Aorta (tissue), 5 donors: Measurements from ENCODE around the gene PSMG1. TPM values are rescaled to one million over a fixed set of nuclear protein-coding genes. Genes with fewer than 3 reads are reported as not detected.
"Not testable (repeated sequence)": the region's sequence is repeated elsewhere in the genome, so short reads cannot be mapped to it uniquely, and the experiment has no call there.

Experiments used
- ATAC-seq: fragments of 200-7000 bp; cut with Tn5 transposase; one replicate; pipeline ENCODE4 v1.9.1; 2022; ENCODE audit warnings: moderate library complexity; ENCODE audit not compliant: low FRiP score
- DNase-seq, 2 donors: peaks; one replicate each; pipeline ENCODE4 v3.0.0-alpha.2; 2020
- H3K27ac ChIP-seq, 2 donors: one replicate each; pipeline ENCODE4 v1.5.1; 2013; ENCODE audit warnings: low read length in 2 of 2, mild to moderate bottlenecking in 2 of 2, moderate library complexity in 2 of 2, control low read depth in 1 of 2, inconsistent platforms in 1 of 2, low read depth in 1 of 2
- H3K27me3 ChIP-seq, 2 donors: one replicate each; pipeline ENCODE4 v1.6.1; 2013; ENCODE audit warnings: control low read depth in 1 of 2, low read length in 1 of 2, mild to moderate bottlenecking in 1 of 2, moderate library complexity in 1 of 2; ENCODE audit not compliant: insufficient read depth in 2 of 2, control insufficient read depth in 1 of 2
- H3K36me3 ChIP-seq, 2 donors: one replicate each; pipeline ENCODE4 v1.6.1; 2013; ENCODE audit warnings: control low read depth in 1 of 2, low read length in 1 of 2, mild to moderate bottlenecking in 1 of 2; ENCODE audit not compliant: insufficient read depth in 2 of 2, control insufficient read depth in 1 of 2
- H3K4me1 ChIP-seq, 2 donors: one replicate each; pipeline ENCODE4 v1.6.1; 2013; ENCODE audit warnings: low read length in 2 of 2, control low read depth in 1 of 2, mild to moderate bottlenecking in 1 of 2, moderate library complexity in 1 of 2; ENCODE audit not compliant: insufficient read depth in 2 of 2, control insufficient read depth in 1 of 2
- H3K4me3 ChIP-seq, 2 donors: one replicate each; pipeline ENCODE4 v1.5.1; 2013; ENCODE audit warnings: low read length in 2 of 2, control low read depth in 1 of 2, mild to moderate bottlenecking in 1 of 2
- H3K9me3 ChIP-seq: one replicate; pipeline ENCODE4 v1.6.1; 2013; ENCODE audit warnings: mild to moderate bottlenecking, low read length; ENCODE audit not compliant: control insufficient read depth
- whole genome bisulfite sequencing, 2 donors: extraction: QIAGEN DNeasy Blood & Tissue Kit; methylation state at CpG; one replicate each; pipeline ENCODE4 v1.1.7; 2013; 5-methylcytosine and 5-hydroxymethylcytosine counted together
- intact Hi-C, 2 donors: fragments of 100-400 bp; cut with DNase I; formaldehyde crosslinking; loops; one replicate each; pipeline versions ENCODE4 v1.14.2 to v1.15.0; 2022
- long read RNA-seq, 2 donors: library from polyadenylated mRNA; unstranded; transcript quantifications; one replicate each; pipeline ENCODE4 v2.0.0, GENCODE V29; 2020 to 2021
- polyA plus RNA-seq, 2 donors: library from polyadenylated mRNA; stranded (reverse); fragments of 200-250 nt; gene quantifications; one replicate each; pipeline ENCODE4 v1.2.3, GENCODE V29; 2013
- total RNA-seq, 2 donors: library from RNA; stranded (reverse); fragmentation: NEBNext Ultra II Directional; extraction: Animal tissue kit (Norgen Biotek cat#: 25700); gene quantifications; one replicate each; pipeline ENCODE4 v1.2.1, GENCODE V29; 2021
- donor health status: healthy with polysubstance abuse.
- donor health status: Bipolar disorder and iron deficiency.
- donor health status: DM: no; HTN: no; CAD: no.
- donor health status: DM: no; HTN: no; CAD: no.
- donor health status: DM: yes; HTN: yes; CAD: no.

The PSMG1 gene
- total RNA-seq: 10 to 100 TPM; 23.0 to 23.6 TPM
- 10 to 100 TPM; 40.9 to 65.6 TPM for polyA plus RNA-seq
- long read RNA-seq, donor 1, transcript PSMG1-201 (7 exons, 2,154 nt): major isoform, 28 of 33 reads
- long read RNA-seq, donor 1, partial matches to known transcripts: 1 of 33 reads
- long read RNA-seq, donor 1, other reads (novel, unspliced or antisense): 2 of 33 reads
- long read RNA-seq, donor 2, transcript PSMG1-201 (7 exons, 2,154 nt): major isoform, 7 of 8 reads
- long read RNA-seq, donor 2, partial matches to known transcripts: 0 of 8 reads
- long read RNA-seq, donor 2, other reads (novel, unspliced or antisense): 1 of 8 reads

- Histone ChIP-seq H3K4me1 (peaks cover 2 to 6% of the 10 kb centered on the region in 2 donors), H3K27me3 (no peaks in the 10 kb centered on the region), H3K9me3 (no peaks in the 10 kb centered on the region), H3K27ac (peak within 1 kb of the TSS; percentile 36 to 87), H3K4me3 (peak within 1 kb of the TSS; percentile 51 to 88), H3K36me3 (no peaks in the 10 kb centered on the region)
- peak; percentile 99 for ATAC-seq
- intact Hi-C loops: no loop called here
- WGBS, 2 donors: 0% methylated on average over 70 to 76 of the region's 76 CpGs
- peak; percentile 97 to 99 for DNase-seq
Observed at GRCh38 chr21:39183272-39184049, at the start of gene PSMG1. PSMG1 (minus strand) TSS chr21:39183451; CDS start chr21:39183385, 66 bp downstream.

GRCh38 chr21:39232861-39233291 is 49.6 kb upstream of the PSMG1 start:
- intact Hi-C loops: no loop called here
- H3K27ac ChIP-seq: no peak overlapping the region
- H3K4me1 ChIP-seq: no peaks in the 10 kb centered on the region
- H3K9me3 ChIP-seq: no peaks in the 10 kb centered on the region
- H3K27me3 ChIP-seq: no peaks in the 10 kb centered on the region
- 29 to 36% methylated on average over 3 of the region's 3 CpGs for WGBS, 2 donors
- no peak overlapping the region for H3K4me3 ChIP-seq
- no peak for DNase-seq
- H3K36me3 ChIP-seq: peaks cover 0 to 10% of the 10 kb centered on the region in 2 donors
- no peak for ATAC-seq

- intact Hi-C loops: no loop called here
- Histone ChIP-seq H3K27me3 (no peaks in the 10 kb centered on the region), H3K36me3 (peaks cover 0 to 3% of the 10 kb centered on the region in 2 donors), H3K9me3 (no peaks in the 10 kb centered on the region), H3K27ac (no peak overlapping the region), H3K4me3 (no peak overlapping the region), H3K4me1 (no peaks in the 10 kb centered on the region)
- 97 to 98% methylated on average over 3 of the region's 3 CpGs for WGBS, 2 donors
- ATAC-seq: no peak
- no peak for DNase-seq
Observed at GRCh38 chr21:39224930-39225329, 41.7 kb upstream of the PSMG1 start.

- ATAC-seq (no peak), DNase-seq (no peak)
- Histone ChIP-seq H3K27ac (no peak overlapping the region), H3K9me3 (no peaks in the 10 kb centered on the region), H3K27me3 (no peaks in the 10 kb centered on the region), H3K4me3 (no peak overlapping the region), H3K4me1 (no peaks in the 10 kb centered on the region), H3K36me3 (peaks cover 0 to 6% of the 10 kb centered on the region in 2 donors)
- 90 to 92% methylated on average over 3 of the region's 3 CpGs for WGBS, 2 donors
- intact Hi-C loops: no loop called here
Observed at GRCh38 chr21:39221997-39222486, 38.8 kb upstream of the PSMG1 start.

GRCh38 chr21:39221282-39221996 is 38.2 kb upstream of the PSMG1 start:
- Histone ChIP-seq H3K9me3 (no peaks in the 10 kb centered on the region), H3K27ac (no peak overlapping the region), H3K36me3 (peaks cover 0 to 6% of the 10 kb centered on the region in 2 donors), H3K27me3 (no peaks in the 10 kb centered on the region), H3K4me3 (no peak overlapping the region), H3K4me1 (no peaks in the 10 kb centered on the region)
- 96 to 97% methylated on average over 7 of the region's 7 CpGs for WGBS, 2 donors
- intact Hi-C loops: no loop called here
- DNase-seq: no peak
- no peak for ATAC-seq

GRCh38 chr21:39220875-39221274 is 37.6 kb upstream of the PSMG1 start:
- intact Hi-C loops, H3K9me3 ChIP-seq, H3K27ac ChIP-seq, H3K36me3 ChIP-seq, ATAC-seq, H3K4me3 ChIP-seq, H3K4me1 ChIP-seq, H3K27me3 ChIP-seq, DNase-seq: not testable (repeated sequence)
- WGBS, 2 donors: 99 to 100% methylated on average over 2 of the region's 2 CpGs

GRCh38 chr21:39220150-39220549 is 36.9 kb upstream of the PSMG1 start:
- Histone ChIP-seq H3K4me1 (no peaks in the 10 kb centered on the region), H3K4me3 (no peak overlapping the region), H3K27me3 (no peaks in the 10 kb centered on the region), H3K9me3 (no peaks in the 10 kb centered on the region), H3K27ac (no peak overlapping the region), H3K36me3 (peaks cover 0 to 6% of the 10 kb centered on the region in 2 donors)
- 82 to 84% methylated on average over 3 of the region's 3 CpGs for WGBS, 2 donors
- intact Hi-C loops: no loop called here
- DNase-seq (no peak), ATAC-seq (no peak)

GRCh38 chr21:39218082-39218409 is 34.8 kb upstream of the PSMG1 start:
- no peak overlapping the region for H3K27ac ChIP-seq
- intact Hi-C loops: no loop called here
- no peaks in the 10 kb centered on the region for H3K9me3 ChIP-seq
- H3K4me3 ChIP-seq: no peak overlapping the region
- no peaks in the 10 kb centered on the region for H3K4me1 ChIP-seq
- DNase-seq: no peak
- H3K36me3 ChIP-seq: peaks cover 0 to 6% of the 10 kb centered on the region in 2 donors
- ATAC-seq: no peak
- 87 to 94% methylated on average over 4 of the region's 4 CpGs for WGBS, 2 donors
- no peaks in the 10 kb centered on the region for H3K27me3 ChIP-seq
